Renal cortical epithelial cell (primary cell): ENCODE data around the gene IMMP2L. TPM values are rescaled to one million over a fixed set of nuclear protein-coding genes. Genes with fewer than 3 reads are reported as not detected.

ENCODE experiments used
- DNase-seq: peaks from one replicate; pipeline ENCODE4 v3.0.0-alpha.2; 2011; ENCODE audit warnings: low read depth
- total RNA-seq: library from RNA; depleted of rRNA; stranded (reverse); fragments of >200 nt; gene quantifications from 2 replicates; pipeline ENCODE4 v1.2.3, GENCODE V29; 2014

IMMP2L gene
- total RNA-seq, 1 donor from 2014 or later, result 23.8 TPM

DNA sequence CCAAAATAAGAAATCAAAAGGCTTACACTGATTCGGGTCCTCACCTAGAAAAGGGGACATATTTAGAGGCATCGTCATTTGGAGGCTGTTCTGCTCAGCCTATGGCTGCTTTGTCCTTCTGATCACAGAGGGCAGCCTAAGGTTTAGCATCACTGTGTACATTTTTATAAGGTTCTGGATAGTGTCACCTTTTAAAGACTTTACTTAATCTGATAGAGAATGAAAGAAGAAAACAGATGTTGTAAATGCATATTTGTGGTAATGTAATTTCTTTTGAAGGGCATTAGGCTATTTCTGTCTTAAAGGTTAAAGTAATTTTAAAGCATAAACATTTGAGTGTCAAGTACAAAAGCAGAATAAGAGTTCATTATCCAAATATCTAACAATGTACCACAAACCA, 916.7 kb downstream of the IMMP2L start:
- no peak for DNase-seq

GRCh38 chr7:110645060-110645459, 917.2 kb downstream of the IMMP2L start:
- no peak for DNase-seq

DNA sequence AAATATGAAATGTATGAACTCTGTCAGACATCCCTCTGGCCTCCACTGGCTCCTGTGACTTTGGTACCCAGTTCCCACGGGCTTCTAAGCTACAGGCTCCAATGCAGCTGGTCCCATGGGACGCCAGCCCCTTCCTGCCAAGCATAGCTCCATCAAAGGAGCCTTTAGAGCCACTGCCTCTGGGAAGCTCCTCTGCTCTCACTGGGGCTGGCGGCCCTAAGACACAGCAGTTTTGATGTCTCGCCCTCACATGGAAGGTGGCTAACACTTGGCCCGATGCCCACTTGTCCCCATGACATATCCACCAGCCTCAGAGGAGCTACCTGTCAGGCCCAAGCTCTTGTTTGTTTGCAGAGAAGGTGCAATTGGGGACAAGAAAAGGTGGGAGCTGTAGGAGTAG, 925.0 kb downstream of the IMMP2L start:
- no peak for DNase-seq

GRCh38 chr7:110633313-110633712, 929.0 kb downstream of the IMMP2L start:
- no peak for DNase-seq

DNA sequence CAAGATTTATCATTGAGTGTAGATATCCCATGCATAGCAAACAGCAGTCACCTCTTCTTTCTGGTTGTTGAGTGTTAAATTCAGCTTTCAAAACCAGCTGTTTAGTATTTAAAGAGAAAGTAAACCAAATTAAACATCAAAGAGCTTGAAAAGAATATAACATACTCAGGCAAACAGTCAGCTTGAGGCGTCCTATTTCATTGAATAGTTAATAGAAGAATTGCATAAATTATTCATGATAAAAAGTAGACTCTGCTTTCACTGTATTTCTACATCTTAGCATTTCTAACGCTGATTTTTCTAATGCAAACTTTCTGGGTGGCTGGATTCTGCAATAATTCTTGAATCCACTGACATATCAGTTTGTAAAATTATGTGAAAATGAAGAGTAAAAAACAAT, 935.9 kb downstream of the IMMP2L start:
- no peak for DNase-seq

DNA sequence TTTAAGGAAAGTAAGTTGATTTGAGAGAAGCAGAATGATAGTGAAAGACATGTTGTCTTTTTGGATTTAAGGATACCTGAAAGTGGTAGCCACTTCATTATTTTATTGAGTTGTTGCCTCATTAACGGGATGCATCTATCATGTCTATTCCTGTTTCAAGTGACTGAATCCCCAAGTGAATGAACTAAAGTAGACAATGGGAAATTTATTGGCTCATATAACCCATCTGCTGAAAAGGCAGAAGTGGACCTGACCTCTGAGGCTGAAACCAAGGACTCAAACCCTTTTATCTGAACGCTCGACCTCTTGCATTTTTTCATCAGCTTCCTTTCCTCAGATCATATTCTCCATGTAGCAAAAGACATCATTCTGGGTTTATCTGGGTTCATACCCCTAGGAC, 937.0 kb downstream of the IMMP2L start:
- DNase-seq, result no peak

- DNase-seq, result no peak
Observed at GRCh38 chr7:110623436-110623835, 938.9 kb downstream of the IMMP2L start.

- DNase-seq, result no peak
Observed at GRCh38 chr7:110621289-110621688, 941.0 kb downstream of the IMMP2L start.

DNA sequence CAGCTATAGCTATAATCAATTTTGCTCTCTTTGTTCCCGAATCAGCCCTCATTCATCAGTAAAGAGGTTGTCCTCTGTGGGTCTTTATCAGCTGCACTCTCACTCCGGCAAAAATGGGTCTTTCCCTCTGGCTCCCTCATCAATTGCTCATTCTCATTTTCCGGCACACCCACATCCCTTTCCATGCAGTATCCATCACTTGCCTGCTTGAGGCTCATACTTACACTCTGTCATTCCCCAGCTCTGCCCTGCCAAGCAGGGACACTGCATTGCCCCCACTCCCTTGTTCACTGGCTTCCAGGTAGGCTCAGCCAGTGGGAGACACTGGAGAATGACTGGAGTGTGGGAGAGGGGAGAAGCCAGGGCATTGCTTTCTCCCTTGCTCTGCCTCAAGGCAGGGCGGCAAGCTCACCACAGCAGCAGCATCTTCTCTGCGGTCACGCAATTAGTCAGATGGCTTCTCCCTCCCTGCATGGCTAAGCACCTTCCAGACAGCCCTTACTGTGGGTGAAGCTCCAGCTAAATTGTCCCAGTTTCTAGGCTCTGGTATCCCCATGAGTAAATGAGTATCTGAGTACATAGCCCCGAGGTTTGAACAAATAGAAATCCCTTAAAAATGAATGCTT, 942.1 kb downstream of the IMMP2L start:
- DNase-seq, result no peak
